Trophoblast cell (in vitro differentiated cells and primary cell): ENCODE data around the gene MTAP.

Source experiments
- DNase-seq, 2 donors: peaks; one replicate each; pipeline ENCODE4 v3.0.0-alpha.2; 2016
- H2AFZ ChIP-seq: 2 replicates; pipeline ENCODE4 v1.6.1; 2013; ENCODE audit warnings: low read length, moderate library complexity, mild to moderate bottlenecking; ENCODE audit not compliant: insufficient read depth, poor library complexity
- H2AK5ac ChIP-seq: 2 replicates; pipeline ENCODE4 v1.6.1; 2013; ENCODE audit warnings: mild to moderate bottlenecking, low read length
- H2BK120ac ChIP-seq: 2 replicates; pipeline ENCODE4 v1.6.1; 2013; ENCODE audit warnings: low read length, mild to moderate bottlenecking, moderate library complexity; ENCODE audit not compliant: insufficient read depth, poor library complexity
- H2BK12ac ChIP-seq: 2 replicates; pipeline ENCODE4 v1.6.1; 2013; ENCODE audit warnings: mild to moderate bottlenecking, low read length, moderate library complexity
- H2BK5ac ChIP-seq: 2 replicates; pipeline ENCODE4 v1.6.1; 2013; ENCODE audit warnings: low read length, low read depth, moderate library complexity, mild to moderate bottlenecking; ENCODE audit not compliant: poor library complexity
- H3K14ac ChIP-seq: 2 replicates; pipeline ENCODE4 v1.6.1; 2013; ENCODE audit warnings: mild to moderate bottlenecking, low read length
- H3K18ac ChIP-seq: 2 replicates; pipeline ENCODE4 v1.6.1; 2013; ENCODE audit warnings: mild to moderate bottlenecking, low read length
- H3K23ac ChIP-seq: 2 replicates; pipeline ENCODE4 v1.6.1; 2013; ENCODE audit warnings: low read length
- H3K27ac ChIP-seq: 2 replicates; pipeline ENCODE4 v1.5.1; 2013; ENCODE audit warnings: low read depth, mild to moderate bottlenecking, inconsistent platforms, low read length, moderate library complexity
- H3K27me3 ChIP-seq: 2 replicates; pipeline ENCODE4 v1.6.1; 2013; ENCODE audit warnings: inconsistent platforms, mild to moderate bottlenecking, low read length, moderate library complexity; ENCODE audit not compliant: insufficient read depth
- H3K36me3 ChIP-seq, 2 experiments: 1 replicate in 1 of 2; 2 replicates in 1 of 2; pipeline ENCODE4 v1.6.1; 2013; ENCODE audit warnings: low read length in 2 of 2, mild to moderate bottlenecking in 2 of 2, moderate library complexity in 1 of 2; ENCODE audit not compliant: insufficient read depth in 2 of 2, control insufficient read depth in 1 of 2
- H3K4ac ChIP-seq: 2 replicates; pipeline ENCODE4 v1.6.1; 2013; ENCODE audit warnings: low read depth, mild to moderate bottlenecking, low read length, moderate library complexity
- H3K4me1 ChIP-seq, 2 experiments: 1 replicate in 1 of 2; 2 replicates in 1 of 2; pipeline ENCODE4 v1.6.1; 2013; ENCODE audit warnings: low read length in 2 of 2, mild to moderate bottlenecking in 2 of 2, moderate library complexity in 1 of 2; ENCODE audit not compliant: insufficient read depth in 2 of 2, control insufficient read depth in 1 of 2
- H3K4me2 ChIP-seq: 2 replicates; pipeline ENCODE4 v1.6.1; 2013; ENCODE audit warnings: inconsistent platforms, mild to moderate bottlenecking, low read length, moderate library complexity
- H3K4me3 ChIP-seq: 2 replicates; pipeline ENCODE4 v1.5.1; 2013; ENCODE audit warnings: mild to moderate bottlenecking, low read depth, low read length, inconsistent platforms
- H3K79me1 ChIP-seq: one replicate; pipeline ENCODE4 v1.6.1; 2013; ENCODE audit warnings: low read length
- H3K79me2 ChIP-seq: 2 replicates; pipeline ENCODE4 v1.6.1; 2013; ENCODE audit warnings: low read length, mild to moderate bottlenecking; ENCODE audit not compliant: control insufficient read depth, insufficient read depth, poor library complexity
- H3K9ac ChIP-seq: 2 replicates; pipeline ENCODE4 v1.6.1; 2013; ENCODE audit warnings: mild to moderate bottlenecking, low read length
- H3K9me3 ChIP-seq: 2 replicates; pipeline ENCODE4 v1.6.1; 2013; ENCODE audit warnings: low read depth, mild to moderate bottlenecking, control low read depth, inconsistent platforms, low read length; ENCODE audit not compliant: insufficient read depth
- H4K12ac ChIP-seq: 2 replicates; pipeline ENCODE4 v1.6.1; 2013; ENCODE audit warnings: low read depth, mild to moderate bottlenecking, low read length, moderate library complexity
- H4K8ac ChIP-seq: 2 replicates; pipeline ENCODE4 v1.6.1; 2013; ENCODE audit warnings: low read depth, mild to moderate bottlenecking, low read length, moderate library complexity
- H4K91ac ChIP-seq: one replicate; pipeline ENCODE4 v1.6.1; 2013; ENCODE audit warnings: low read depth, mild to moderate bottlenecking, low read length, moderate library complexity
- WGBS: extraction: QIAGEN DNeasy Blood & Tissue Kit; methylation state at CpG from one replicate; pipeline ENCODE4 v1.1.7; 2013; ENCODE audit warnings: missing lambda C conversion rate; ENCODE audit not compliant: insufficient read length, insufficient coverage; ENCODE audit errors: extremely low coverage; 5-methylcytosine and 5-hydroxymethylcytosine counted together

MTAP gene

GRCh38 chr9:21984101-21984500 is 181.7 kb downstream of the MTAP start:
- Histone ChIP-seq H3K79me2 (no peaks in the 10 kb centered on the region), H4K8ac (no peak overlapping the region), H2AK5ac (no peak overlapping the region), H4K91ac (no peak overlapping the region), H3K4me2 (no peak overlapping the region), H3K4me3 (no peak overlapping the region), H3K27me3 (peaks cover 8% of the 10 kb centered on the region), H3K9me3 (no peaks in the 10 kb centered on the region), H2AFZ (no peak overlapping the region), H3K18ac (no peak overlapping the region), H2BK5ac (no peak overlapping the region), H3K27ac (no peak overlapping the region), H3K9ac (no peak overlapping the region), H3K4me1 (no peaks in the 10 kb centered on the region), H2BK120ac (no peak overlapping the region), H2BK12ac (no peak overlapping the region), H3K14ac (no peak overlapping the region), H3K23ac (no peak overlapping the region), H4K12ac (no peak overlapping the region), H3K36me3 (no peaks in the 10 kb centered on the region), H3K79me1 (no peaks in the 10 kb centered on the region), H3K4ac (no peak overlapping the region)
- DNase-seq, result no peak

- no peak overlapping the region for H4K91ac ChIP-seq
- H3K18ac ChIP-seq, result no peak overlapping the region
- no peak overlapping the region for H2BK5ac ChIP-seq
- peaks cover 0 to 5% of the 10 kb centered on the region in 2 experiments for H3K4me1 ChIP-seq
- no peak for DNase-seq
- WGBS, result no CpG with 5 or more reads among the region's 5 CpGs
- H2BK120ac ChIP-seq, result no peak overlapping the region
- H3K9ac ChIP-seq, result no peak overlapping the region
- H3K79me1 ChIP-seq, result no peaks in the 10 kb centered on the region
- H2BK12ac ChIP-seq, result no peak overlapping the region
- H3K23ac ChIP-seq, result no peak overlapping the region
- no peaks in the 10 kb centered on the region for H3K36me3 ChIP-seq
- peaks cover 3% of the 10 kb centered on the region for H3K9me3 ChIP-seq
- no peak overlapping the region for H2AK5ac ChIP-seq
- H3K79me2 ChIP-seq, result no peaks in the 10 kb centered on the region
- no peak overlapping the region for H4K8ac ChIP-seq
- no peak overlapping the region for H3K14ac ChIP-seq
- H3K27ac ChIP-seq, result no peak overlapping the region
- H2AFZ ChIP-seq, result no peak overlapping the region
- H3K4ac ChIP-seq, result no peak overlapping the region
- no peak overlapping the region for H3K4me2 ChIP-seq
- no peak overlapping the region for H3K4me3 ChIP-seq
- H3K27me3 ChIP-seq, result peaks cover 11% of the 10 kb centered on the region
- H4K12ac ChIP-seq, result no peak overlapping the region
Measured at GRCh38 chr9:21985964-21986667, 183.7 kb downstream of the MTAP start.
